Cardiac septum (tissue), 1 donor: Measurements from ENCODE around the gene BBC3. TPM values are rescaled to one million over a fixed set of nuclear protein-coding genes. Genes with fewer than 3 reads are reported as not detected.
"Not testable (repeated sequence)": the region's sequence is repeated elsewhere in the genome, so short reads cannot be mapped to it uniquely, and the experiment has no call there.

Experiments
- DNase-seq: peaks from one replicate; pipeline ENCODE4 v3.0.0-alpha.2; 2020; ENCODE audit warnings: low spot score
- intact Hi-C: fragments of 100-400 bp; cut with DNase I; formaldehyde crosslinking; loops from one replicate; pipeline ENCODE4 v1.14.0; 2022
- long read RNA-seq: library from polyadenylated mRNA; unstranded; transcript quantifications from one replicate; pipeline ENCODE4 v2.0.0, GENCODE V29; 2021
- total RNA-seq: library from RNA; stranded (reverse); fragmentation: NEBNext Ultra II Directional; extraction: Animal tissue kit (Norgen Biotek cat#: 25700); gene quantifications from one replicate; pipeline ENCODE4 v1.2.1, GENCODE V29; 2021
- donor health status: DM: no; HTN: no; CAD: no.

The BBC3 gene, protein sequence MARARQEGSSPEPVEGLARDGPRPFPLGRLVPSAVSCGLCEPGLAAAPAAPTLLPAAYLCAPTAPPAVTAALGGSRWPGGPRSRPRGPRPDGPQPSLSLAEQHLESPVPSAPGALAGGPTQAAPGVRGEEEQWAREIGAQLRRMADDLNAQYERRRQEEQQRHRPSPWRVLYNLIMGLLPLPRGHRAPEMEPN
- 4.4 TPM for total RNA-seq
- long read RNA-seq, result 0 reads

GRCh38 chr19:47230921-47231214 lies at the start of gene BBC3:
TSS of gene BBC3 (minus strand) at chr19:47231199. CDS start at chr19:47228431, 2,768 bp downstream.
- intact Hi-C loops, result no loop called here
- DNase-seq, result no peak

GRCh38 chr19:47280183-47280797 lies 49.3 kb upstream of the BBC3 start:
- no peak for DNase-seq
- intact Hi-C loops, result no loop called here

GRCh38 chr19:47276513-47276912 lies 45.5 kb upstream of the BBC3 start:
- intact Hi-C loops, DNase-seq: not testable (repeated sequence)

GRCh38 chr19:47275791-47276461 lies 44.9 kb upstream of the BBC3 start:
- DNase-seq, result no peak
- intact Hi-C loops, result no loop called here

DNA sequence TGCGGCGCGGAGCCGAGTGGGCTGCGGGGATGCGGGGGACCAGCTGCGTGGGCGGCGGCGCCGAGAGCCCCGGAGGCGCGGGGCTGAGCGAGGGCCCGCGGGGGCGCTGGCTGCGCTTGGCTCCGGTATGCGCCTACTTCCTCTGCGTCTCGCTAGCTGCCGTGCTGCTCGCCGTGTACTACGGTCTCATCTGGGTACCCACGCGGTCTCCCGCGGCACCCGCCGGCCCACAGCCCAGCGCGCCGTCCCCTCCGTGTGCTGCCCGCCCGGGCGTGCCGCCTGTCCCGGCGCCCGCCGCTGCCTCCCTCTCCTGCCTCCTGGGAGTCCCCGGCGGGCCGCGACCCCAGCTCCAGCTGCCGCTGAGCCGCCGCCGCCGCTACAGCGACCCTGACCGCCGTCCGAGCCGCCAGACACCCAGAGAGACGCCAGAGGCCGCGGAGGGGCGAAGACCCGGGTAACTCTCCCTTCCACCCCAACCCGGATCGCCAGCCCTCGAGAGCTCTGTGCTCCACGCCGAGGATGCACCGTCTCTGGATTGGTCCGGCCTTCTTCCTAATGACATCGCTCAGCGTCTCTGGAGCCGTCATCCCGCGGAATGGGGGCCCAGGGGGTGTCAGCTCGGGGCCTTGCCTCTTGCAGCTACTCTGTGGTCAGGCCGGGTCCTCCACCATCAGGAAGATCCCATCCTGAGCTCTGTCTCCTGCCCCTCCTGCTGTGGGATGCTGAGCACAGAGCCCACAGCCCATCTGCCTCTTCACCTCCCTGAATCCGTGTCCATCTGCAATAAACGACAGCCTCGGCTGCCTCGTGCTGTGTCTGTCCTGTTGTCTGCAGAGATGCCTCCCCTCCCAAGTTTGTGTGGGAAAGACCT lies 44.1 kb upstream of the BBC3 start:
- peak; percentile 83 for DNase-seq
- intact Hi-C loops, result loop anchor here (1.0 kb wide), 1 partner anchor 18 kb away; no protein-coding TSS in a partner anchor

DNA sequence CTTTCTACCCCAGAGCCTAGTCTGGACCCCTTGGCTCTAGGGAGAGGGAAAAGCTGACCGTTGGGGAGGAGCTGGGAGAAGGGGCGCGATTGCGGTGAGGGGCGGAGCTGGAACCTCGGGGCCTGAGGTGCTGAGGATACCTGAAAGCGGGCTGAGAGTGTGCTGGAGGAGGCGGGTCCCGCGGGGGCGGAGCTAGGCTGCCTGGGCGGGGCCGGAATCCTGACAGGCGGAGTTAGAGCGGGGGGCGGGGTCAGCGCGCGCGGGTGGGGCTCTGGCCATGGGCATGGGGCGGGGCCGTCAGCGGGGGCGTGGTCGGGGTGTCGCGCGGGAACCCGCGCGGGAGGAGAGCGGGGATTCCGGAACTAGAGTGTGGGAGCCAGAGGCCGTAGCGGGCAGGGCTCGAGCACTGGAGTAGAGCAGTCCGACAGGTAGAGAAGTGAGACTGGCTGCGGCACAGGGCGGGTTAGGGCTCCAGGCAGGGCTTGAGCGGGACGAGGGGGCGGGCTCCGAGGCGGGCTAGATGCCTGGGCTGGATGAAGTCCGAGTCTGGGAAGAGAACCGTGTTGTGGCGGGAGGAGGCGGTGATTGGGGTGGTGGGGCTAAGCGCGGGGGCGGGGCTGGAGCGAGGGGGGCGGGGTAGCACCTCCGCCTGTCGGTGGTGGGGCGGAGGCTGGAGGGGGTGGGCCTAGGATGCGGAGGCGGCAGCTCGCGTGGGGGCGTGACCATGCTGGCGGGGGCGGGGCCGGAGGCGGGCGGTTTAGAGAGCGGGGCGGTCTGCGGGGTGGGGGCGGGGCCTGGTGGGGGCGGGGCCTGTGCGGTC lies 43.3 kb upstream of the BBC3 start, which contains the start of gene INAFM1:
Gene INAFM1 (plus strand): TSS at position 815 of the 820 bp plus-strand sequence. CDS start 35 bp downstream, outside the sequence.
- intact Hi-C loops, result loop anchor here (1.0 kb wide), 1 partner anchor 17 kb away; no protein-coding TSS in a partner anchor

GRCh38 chr19:47273313-47274070 lies 42.5 kb upstream of the BBC3 start:
- peak; percentile 95 for DNase-seq
- intact Hi-C loops, result loop anchor here (1.0 kb wide), 1 partner anchor 16 kb away; no protein-coding TSS in a partner anchor

More for the DNA sequence above, 43.3 kb upstream of the BBC3 start, which contains the start of gene INAFM1:
- DNase-seq, result peak; percentile 100

GRCh38 chr19:47272448-47273312 lies 41.7 kb upstream of the BBC3 start:
- no peak for DNase-seq
- intact Hi-C loops, result no loop called here

DNA sequence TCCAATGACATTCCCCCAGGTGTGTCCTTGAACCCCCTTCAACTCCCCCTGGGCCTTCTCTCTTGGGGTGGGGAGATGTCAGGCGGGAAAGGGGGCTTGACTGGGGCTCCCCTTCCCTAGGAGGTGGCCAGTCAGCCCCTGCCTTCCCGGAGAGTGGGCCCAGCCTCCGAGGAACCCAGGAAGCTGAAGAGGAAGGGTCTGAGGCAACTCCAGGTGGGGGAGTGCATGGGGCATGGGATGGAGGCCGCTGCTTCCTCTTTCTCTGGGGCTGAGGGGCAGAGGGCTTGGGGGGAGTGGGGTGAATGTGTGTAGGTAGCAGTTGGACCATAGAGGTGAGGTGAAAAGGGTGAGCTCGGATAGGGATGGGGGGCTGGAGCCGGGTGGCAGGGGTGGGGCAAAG lies 41.0 kb upstream of the BBC3 start:
- intact Hi-C loops, result no loop called here

GRCh38 chr19:47270408-47270807 lies 39.4 kb upstream of the BBC3 start:
- intact Hi-C loops, result no loop called here
- DNase-seq, result no peak

More for the DNA sequence above, 41.0 kb upstream of the BBC3 start:
- no peak for DNase-seq

DNA sequence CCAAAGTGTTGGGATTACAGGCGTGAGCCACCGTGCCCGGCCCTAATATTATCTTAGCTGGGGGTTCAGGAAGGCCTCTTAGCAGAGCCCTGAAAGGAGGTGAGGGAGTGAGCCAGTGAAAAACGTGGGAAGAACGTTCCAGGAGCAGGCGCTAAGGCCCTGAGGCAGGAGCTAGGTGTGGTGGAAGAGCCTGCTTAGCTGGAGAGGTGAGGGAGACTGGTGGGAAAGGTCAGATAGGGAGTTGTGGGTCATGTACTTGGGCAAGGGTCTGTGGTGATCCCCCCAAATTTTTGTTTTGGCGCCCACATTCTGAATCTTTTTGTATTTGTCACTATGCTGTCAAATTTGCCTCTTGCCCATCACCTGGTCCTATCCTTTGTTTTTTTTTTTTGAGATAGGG lies 38.6 kb upstream of the BBC3 start:
- no peak for DNase-seq
- intact Hi-C loops, result no loop called here

GRCh38 chr19:47268028-47268427 lies 37.0 kb upstream of the BBC3 start:
- DNase-seq, result no peak
- intact Hi-C loops, result no loop called here

- intact Hi-C loops, result no loop called here
- no peak for DNase-seq
Observed at GRCh38 chr19:47267350-47267759, 36.4 kb upstream of the BBC3 start.

GRCh38 chr19:47266401-47266941 lies 35.5 kb upstream of the BBC3 start:
- DNase-seq, result no peak
- intact Hi-C loops, result no loop called here

- DNase-seq, result no peak
- intact Hi-C loops, result no loop called here
Observed at GRCh38 chr19:47264629-47265028, 33.6 kb upstream of the BBC3 start.

DNA sequence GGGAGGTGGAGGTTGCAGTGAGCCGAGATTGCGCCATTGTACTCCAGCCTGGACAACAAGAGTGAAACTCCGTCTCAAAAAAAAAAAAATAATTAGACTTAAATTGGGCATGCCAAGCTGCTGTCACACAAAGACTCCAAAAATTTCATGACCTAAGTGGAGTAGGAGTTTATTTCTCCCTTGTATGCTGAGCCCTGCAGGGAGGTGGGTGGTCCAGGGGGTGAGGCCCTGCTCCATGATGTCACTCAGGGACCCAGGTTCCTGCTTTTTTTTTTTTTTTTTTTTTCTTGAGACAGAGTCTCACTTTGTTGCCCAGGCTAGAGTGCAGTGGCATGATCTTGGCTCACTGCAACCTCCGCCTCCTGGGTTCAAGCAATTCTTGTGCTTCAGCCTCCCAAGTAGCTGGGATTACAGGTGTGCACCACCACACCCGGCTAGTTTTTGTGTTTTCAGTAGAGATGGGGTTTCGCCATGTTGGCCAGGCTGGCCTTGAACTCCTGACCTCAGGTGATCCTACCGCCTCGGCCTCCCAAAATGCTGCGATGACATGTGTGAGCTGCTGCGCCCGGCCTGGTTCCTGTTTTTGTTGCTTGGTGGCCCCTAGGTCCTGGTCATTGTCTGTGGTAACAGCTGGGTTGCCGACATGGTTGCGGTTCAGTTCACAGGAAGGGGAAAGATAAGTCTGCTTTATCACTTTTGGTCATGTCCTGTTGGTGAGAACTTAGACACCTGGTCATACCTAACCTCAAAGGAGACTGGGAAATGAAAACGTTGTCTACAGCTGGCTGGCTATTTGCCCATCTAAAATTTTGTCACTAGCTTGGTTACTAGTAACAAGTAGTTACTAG lies 31.2 kb upstream of the BBC3 start:
- DNase-seq, intact Hi-C loops: not testable (repeated sequence)
